T-helper 22 cell (primary cell): ENCODE results near the gene PRPH2.
"Not testable (repeated sequence)": the region's sequence is repeated elsewhere in the genome, so short reads cannot be mapped to it uniquely, and the experiment has no call there.

Experiments
- DNase-seq: peaks from one replicate; pipeline ENCODE4 v3.0.0-alpha.2; 2020; ENCODE audit warnings: low read depth

PRPH2 gene

DNA sequence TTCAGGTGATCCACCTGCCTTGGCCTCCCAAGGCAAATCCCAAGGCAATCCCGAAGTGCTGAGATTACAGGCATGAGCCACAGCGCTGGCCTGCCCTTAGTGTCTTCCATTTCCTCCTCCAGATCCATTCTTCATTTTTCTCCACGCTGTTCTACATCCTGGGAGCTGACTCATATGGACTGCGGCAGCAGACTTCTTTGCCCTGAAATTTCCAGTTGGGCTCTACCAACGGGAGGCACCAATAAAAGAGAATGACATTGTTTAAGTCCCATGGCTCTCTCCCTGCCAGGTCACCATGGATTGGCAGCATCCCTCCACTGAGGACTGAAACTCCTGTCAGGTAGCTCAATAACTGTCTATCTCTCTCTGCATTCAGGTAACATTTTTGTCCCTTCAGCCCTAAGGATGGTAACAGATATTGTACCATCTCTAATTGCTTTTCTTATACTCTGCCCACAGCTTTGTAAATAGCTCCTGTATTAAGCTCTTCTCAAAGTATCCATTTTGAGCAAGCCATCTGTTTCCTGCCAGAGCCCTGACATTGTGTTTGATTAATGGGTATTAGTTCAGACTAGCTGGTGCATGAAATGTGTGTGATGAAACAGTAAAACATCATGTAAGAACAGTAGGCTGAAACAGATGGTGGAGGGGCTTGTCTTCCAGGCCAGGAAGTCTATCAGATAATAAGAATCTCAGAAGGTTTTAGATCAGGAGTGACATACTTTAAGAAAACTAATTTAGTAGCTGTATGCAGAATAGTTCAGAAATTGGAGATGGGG lies 19.9 kb upstream of the PRPH2 start:
- no peak for DNase-seq

DNA sequence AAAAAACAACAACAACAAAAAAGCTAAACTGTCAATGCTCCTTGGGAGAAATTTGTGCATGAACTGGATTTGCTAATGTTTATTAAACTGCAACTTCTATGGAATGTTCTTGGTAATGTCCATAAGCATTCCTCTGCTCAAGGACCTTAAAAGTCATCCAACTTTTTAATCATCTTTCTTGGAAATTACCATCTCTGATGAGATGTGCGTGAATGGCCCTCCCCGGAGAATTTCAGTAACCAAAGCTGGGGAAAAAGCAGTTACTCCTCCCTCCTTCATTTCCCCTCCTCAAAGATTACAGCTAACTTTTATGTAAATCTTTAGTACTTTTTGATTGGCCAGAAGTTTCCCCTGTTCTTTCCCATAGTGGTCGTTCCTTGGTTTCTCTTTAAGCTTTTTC lies 18.3 kb upstream of the PRPH2 start:
- DNase-seq = no peak

DNA sequence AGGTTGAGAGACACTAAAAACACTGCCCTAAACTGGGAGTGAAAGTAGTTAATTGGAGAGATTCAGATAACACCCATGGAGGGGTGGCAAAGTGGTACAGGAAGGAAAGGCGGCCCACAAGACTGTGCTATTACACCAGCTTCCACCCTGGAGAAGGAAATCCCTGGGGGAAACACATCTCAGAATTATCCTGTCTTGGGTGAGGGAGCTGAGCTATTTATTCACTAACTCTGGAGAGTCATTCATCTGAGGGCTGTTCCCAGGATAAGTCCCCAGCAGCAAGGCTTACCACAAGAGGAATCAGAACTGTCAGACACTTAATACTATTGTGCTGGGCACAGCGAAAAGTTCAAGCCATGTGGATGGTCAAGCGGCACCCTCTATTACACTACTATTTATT lies 13.6 kb upstream of the PRPH2 start:
- no peak for DNase-seq

DNA sequence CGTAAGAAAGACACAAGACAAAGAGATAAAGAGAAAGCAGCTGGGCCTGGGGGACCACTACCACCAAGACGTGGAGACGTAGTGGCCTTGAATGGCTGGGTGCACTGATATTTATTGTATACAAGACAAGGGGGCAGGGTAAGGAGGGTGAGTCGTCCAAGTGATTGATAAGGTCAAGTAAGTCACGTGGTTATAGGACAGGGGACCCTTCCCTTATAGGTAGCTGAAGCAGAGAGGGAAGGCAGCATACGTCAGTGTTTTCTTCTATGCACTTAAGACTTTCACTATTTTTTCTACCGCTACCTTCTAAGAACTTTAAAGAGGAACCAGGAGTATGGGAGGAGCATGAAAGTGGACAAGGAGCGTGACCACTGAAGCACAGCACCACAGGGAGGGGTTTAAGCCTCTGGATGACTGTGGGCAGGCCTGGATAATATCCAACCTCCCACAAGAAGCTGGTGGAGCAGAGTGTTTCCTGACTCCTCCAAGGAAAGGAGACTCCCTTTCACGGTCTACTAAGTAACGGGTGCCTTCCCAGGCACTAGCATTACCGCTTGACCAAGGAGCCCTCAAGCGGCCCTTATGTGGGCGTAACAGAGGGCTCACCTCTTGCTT lies 11.6 kb upstream of the PRPH2 start:
- DNase-seq = not testable (repeated sequence)

DNA sequence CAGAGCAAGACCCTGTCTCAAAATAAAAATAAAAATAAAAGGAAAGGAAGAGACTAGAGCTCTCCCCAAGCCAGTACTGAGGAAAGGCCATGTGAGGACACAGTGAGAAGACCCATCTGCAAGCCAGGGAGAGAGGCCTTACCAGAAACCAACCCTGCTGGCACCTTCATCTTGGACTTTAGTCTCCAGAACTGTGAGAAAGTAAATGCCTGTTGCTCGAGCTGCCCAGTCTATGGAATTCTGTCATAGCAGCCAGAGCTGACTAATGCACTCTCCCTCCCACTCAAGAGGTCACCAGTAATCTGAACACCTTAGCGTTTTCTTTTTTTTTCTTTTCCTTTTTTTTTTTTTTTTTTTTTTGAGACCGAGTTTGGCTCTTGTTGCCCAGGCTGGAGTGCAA lies 7.3 kb upstream of the PRPH2 start:
- DNase-seq = no peak

DNA sequence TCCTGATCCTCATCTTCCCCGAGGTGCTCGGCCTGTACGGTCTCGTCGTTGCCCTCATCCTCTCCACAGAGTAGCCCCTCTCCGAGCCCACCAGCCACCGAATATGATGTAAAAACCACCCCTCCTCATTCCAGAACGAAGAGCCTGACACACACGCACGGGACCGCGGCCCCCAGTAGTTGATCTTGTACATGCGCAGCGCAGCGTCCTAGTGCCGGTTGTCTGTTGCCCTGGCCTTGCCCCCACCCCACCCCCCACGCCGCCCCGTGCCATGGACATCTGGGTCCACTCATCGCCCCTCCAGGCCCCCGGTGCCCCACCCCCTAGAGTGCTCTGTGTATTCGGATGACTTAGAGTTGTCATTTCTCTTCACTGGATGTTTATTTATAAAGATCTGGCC lies 5.2 kb upstream of the PRPH2 start:
- no peak for DNase-seq

DNA sequence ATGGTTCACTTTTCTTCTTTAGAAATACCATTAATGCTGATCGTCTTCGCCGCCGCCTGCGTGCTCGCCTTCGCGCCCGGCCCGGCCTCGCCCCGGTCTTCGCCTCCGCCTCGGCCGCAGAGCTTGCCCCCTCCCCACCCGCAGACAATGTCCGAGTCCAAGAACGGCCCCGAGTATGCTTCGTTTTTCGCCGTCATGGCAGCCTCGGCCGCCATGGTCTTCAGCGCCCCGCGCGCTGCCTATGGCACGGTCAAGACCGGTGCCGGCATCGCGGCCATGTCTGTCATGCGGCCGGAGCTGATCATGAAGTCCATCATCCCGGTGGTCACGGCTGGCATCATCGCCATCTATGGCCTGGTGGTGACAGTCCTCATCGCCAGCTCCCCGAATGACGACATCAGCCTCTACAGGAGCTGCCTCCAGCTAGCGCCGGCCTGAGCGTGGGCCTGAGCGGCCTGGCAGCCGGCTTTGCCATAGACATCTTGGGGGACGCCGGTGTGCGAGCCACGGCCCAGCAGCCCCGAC lies 4.8 kb upstream of the PRPH2 start:
- no peak for DNase-seq

DNA sequence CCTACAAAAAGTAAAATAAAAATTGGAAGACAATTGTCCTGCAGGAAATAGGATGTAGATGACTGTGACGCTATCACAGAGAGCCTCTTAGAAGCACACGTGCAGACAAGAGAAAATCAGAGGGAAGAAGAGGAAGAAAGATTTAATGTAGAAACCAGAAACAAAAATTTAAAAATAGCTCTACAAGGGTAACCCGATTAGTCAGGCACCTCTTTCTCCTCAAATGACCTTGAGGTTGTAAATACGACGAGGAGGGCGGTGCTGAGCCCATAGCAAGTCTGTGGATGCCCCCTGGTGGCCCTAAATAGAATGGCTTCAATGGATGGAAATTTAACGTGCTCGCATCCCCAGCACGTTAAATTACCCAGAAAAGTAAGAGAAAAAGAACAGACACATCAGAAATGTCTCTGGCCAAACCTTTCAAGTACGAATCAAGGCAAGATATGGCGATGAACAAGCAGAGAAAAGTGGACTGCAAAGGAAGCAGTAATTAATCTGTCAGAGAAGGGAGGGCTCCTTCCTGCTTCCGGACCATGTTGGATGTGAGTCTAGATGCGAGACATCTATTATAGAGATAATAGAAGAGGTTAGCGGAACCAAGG lies 4.2 kb upstream of the PRPH2 start:
- peak; percentile 57 for DNase-seq

DNA sequence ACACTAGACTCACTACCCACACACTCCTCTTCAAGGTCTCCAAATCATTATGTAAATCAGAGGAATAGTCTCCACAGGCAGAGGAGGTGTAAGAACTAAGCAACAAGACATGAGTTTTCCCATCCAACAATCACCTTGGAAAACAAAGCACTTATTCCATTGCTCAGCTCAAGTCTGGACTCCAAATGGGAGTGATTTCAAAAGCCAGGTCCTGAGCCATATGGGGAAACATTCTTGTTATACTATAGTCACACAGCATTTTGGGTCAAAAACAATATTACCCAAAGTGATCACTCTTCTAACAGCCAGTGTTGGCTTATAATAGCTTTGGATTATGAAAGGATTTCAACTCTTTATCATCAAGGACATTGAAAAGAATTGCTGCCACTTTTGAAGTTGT lies 3.6 kb upstream of the PRPH2 start:
- no peak for DNase-seq

DNA sequence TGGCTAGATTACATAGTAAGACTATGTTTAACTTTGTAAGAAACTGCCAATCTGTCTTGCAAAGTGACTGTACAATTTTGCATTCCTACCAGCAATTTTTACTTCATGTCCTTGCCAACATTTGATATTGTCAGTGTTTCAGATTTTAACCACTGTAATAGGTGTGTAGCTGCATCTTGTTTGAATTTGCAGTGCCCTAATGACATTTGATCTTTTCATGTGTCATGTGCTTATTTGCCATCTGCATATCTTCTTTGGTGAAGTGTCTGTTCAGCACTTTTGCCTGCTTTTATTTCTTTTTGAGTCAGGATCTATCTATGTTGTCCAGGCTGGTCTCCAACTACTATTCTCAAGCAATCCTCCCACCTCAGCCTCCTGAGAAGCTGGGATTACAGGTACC lies 2.4 kb upstream of the PRPH2 start:
- no peak for DNase-seq

DNA sequence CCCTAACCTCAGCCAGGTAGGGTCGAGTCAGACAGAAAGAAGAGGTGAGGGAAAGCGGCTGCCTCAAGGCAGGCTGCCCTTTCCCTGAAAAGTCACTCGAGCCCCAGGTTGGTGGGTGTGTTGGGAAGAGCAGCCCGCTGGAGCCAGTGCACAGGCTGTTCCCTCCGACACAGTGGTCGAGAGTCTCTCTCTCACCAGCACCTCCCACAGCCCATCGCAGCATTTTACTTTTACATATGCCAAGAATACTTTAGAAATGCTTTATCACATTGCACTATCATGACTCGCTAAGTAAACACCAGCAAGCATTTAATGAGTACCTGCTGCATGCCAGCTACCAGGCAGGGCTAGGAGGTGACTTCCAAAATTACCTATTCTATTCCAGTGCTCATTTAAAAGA lies 1.7 kb downstream of the PRPH2 start:
- no peak for DNase-seq

DNA sequence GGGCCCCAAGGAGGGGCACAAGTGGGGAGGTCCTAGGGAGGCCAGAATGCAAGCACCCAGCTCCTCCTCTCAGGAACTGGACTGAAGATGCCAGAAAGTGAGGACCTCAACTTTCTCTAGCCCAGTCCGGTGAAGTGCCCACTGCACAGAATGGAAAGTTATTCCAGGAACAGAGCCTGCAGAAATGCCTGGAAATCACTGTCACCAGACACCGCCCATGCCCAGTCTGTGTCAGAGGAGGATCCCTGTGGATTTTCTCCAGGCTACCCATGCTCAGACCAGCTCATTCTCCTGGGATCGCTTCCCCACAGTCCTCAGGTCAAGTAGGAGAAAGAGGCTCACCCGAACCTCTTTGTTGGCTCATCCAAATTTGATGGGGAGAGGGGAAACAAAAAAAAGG lies 6.5 kb downstream of the PRPH2 start:
- no peak for DNase-seq

DNA sequence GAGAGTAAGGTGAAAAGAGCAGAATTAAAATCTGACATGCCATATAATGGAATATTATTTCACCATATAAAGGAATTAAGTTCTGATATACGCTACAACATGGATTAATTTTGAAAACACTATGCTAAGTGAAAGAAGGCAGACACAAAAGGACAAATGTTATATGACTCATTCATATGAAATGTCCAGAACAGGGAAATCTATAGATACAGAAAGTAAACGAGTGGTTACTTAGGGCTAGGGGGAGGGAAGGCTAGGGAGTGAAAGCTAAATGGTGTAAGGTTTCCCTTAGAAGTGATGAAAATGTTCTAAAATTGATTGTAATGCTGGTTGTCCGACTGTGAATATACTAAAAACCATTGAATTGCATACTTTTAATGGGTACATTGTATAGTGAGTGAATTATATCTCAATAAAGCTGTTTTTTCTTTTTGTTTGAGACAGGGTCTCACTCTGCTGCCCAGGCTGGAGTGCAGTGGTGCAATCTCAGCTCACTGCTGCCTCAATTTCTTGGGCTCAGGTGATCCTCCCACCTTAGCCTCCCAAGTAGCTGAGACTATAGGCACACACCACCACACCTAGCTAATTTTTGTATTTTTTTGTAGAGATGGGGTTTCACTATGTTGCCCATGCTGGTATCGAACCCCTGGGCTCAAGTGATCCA lies 8.2 kb downstream of the PRPH2 start:
- DNase-seq = no peak

DNA sequence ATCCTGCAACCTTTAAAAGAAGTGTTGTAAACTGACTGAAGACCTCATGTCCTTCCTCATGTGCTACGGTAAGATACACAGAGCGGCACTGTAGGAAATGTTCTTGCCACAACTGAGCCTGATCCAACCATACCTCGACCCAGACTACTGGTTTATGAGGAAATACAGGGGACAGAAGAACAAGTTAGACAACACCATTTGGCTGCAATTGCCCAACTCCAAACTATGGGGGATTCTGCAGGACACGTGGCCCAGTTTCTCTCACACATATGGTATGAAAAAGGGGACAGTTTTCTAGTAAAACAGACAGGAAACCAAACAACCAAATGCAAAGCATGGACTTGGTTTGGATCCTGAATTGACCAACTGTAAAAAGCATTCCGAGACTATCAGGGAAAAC lies 10.5 kb downstream of the PRPH2 start:
- no peak for DNase-seq

DNA sequence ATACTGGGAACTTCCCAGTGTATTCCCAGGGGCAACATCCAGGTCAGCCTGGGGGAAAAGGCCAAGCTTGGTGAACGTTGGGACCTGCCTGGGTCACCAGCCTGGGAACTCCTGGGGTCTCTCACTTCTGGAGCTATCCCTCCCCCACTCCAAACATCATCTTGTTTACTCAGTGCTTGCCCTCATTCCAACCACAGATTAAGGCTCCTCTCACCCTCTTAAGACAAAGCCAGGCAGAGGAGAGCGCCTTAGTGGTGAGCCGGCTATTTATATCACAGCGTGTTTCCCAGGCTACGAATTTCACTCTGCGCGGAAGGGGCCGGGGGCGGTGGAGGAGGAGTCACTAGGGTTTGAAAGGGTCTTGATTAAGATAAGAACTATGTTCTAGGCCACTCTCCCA lies 12.1 kb downstream of the PRPH2 start:
- DNase-seq = no peak

DNA sequence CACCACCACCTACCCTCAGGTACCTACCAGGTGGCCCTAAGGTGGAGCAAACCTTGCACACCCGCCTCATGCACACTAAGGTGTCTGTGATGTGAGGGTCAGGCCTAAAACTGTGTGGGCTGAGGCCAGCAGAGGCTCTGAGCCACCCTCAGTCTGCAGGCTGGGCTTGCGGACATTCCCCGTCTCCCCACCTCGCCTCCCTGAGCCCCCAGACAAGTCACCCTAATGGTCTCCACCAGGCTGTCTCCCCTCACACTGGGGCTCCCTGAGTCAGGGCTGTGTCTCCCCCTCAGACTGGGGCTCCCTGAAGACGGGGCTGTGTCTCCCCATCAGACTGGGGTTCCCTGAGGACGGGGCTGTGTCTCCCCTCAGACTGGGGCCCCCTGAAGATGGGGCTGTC lies 12.5 kb downstream of the PRPH2 start:
- DNase-seq = no peak

DNA sequence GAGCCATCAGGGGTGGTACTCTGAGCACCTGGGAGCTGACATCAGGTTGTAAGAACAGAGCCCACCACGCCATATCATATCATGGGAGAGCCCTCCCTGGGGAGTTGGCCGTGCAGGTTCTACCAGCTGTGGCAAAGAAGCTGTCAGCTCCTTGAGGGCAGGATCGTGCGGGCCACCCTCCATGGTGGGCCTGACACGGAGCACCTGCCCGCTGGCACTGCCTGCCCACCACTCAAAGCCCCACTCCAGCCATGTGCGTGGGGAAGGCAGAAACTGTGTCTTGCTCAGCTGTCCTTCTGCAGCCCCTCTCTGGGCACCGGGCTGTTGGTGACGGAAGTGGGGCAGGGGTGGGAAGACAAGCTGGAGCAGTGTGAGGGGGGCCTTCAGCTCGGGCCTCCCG lies 14.3 kb downstream of the PRPH2 start:
- no peak for DNase-seq

DNA sequence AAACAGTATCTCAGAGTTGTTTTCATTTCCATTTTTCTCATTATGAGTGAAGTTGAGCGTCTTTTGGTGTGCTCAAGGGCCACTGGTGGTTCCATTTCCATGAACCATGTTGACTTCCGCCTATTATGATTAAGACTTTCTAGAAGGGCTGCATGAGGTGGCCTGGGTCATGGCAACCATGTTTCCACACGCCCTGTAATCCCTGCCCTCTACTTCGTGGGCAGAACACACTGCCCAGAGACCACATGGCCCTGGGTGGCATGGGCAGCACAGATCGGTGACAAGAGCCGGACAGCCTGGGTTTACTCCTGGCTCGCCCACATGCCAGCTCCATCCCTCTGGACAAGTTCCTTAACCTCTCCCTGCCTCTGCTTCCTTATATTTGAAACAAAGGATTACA lies 14.8 kb downstream of the PRPH2 start:
- no peak for DNase-seq

DNA sequence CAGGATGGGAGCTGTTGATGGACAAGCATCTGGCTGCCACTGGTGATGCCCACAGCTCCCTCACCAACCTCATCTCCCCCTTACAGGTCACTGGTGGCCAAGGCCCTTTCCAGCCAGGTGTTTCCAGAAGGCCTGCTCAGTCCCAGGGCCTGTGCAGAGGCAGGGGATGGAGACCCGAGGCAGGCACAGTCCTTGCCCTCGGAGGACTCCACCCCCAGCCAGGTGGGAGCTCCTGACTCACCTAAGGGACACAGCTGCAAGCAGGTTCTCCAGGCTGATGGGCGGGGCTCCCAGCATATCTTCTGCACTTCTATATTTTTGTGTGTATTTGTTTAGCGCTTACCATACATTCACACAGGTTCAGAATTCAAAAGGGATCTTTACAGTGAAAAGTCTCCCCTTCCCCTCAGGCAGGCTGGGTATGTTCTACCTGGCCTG lies 17.4 kb downstream of the PRPH2 start:
- no peak for DNase-seq

DNA sequence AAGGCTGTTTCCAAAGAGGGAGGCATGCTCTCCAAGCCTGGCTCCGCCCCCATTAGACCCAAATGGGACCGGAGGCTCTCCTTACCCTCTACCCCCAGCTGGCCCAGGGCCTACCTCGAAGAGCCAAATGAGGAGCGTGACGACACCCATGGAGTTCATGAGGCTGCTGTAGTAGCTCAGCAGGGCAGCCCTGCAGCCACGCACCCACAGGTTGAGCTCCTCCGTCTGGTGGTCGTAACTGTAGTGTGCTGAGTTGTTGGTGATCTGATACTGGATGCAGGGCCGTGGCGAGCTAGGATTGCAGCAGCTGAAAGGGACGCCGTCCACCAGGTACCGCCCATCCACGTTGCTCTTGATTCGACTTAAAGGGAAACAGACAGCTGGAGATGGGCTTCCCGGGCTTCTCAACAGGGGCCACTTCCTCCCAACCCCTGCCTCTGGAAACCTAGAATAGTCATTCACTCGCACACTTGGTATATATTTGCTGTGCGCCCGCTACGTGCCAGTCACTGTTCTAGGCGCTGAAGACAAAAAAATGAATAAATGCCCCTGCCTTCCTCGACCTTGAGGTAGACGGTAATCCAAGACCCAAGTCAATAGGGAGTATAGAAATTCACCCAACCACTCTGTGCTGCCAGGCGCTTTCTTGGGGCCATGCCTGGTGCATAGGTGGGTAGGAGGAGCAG lies 18.0 kb downstream of the PRPH2 start:
- DNase-seq = no peak

DNA sequence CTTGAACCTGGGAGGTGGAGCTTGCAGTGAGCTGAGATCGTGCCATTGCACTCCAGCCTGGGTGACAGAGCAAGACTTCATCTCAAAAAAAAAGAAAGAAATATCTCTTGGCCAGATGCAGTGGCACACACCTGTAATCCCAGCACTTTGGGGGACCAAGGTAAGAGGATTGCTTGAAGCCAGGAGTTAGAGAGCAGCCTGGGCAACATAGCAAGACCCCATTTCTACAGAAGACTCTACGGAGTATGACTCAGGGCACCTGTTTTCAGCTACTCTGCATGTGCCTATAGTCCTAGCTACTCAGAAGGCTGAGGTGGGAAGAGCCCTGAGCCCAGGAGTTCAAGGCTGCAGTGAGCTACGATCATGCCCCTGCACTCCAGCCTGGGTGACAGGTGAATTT lies 19.6 kb downstream of the PRPH2 start:
- DNase-seq = not testable (repeated sequence)

DNA sequence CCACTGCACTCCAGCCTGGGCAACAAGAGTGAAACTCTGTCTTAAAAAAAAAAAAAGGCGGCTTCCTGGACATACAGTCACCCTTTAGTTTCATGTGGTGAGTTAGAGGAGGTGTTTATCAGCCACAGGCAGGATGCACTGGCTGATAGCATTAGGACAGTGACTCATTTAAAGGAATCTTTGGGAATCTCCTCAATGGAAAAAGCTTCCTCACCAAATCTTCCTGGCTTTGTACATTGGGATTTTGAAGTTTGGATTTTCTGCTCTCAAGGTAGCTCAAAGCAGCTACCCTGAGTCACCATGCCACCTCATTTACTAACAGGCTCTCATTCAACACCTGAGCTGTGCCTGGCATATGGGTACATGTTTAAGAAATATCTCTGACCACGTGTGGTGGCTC lies 20.2 kb downstream of the PRPH2 start:
- DNase-seq = no peak
